Measurements from ENCODE around the gene PXN.

PXN gene

GRCh38 chr12:120265473-120266179 lies at the start of gene PXN:
Gene PXN, minus strand, starts transcription at chr12:120265730. Its CDS starts 101 bp downstream, at chr12:120265629.
- peak; percentile 90 for DNase-seq (ENCODE audit: low spot score)
- Histone ChIP-seq H3K27ac (peak within 1 kb of the TSS; percentile 82 to 90), H3K4me3 (peak within 1 kb of the TSS; percentile 96)
- TF ChIP-seq CTCF (IDR thresholded peaks at IDR 0.05) = peak; percentile 79

GRCh38 chr12:120314220-120314619 lies 48.7 kb upstream of the PXN start:
- Histone ChIP-seq H3K27ac (no peak overlapping the region), H3K4me3 (no peak overlapping the region)
- TF ChIP-seq CTCF (IDR thresholded peaks at IDR 0.05) = no peak
- no peak for DNase-seq (ENCODE audit: low spot score)

GRCh38 chr12:120301962-120302815 lies 36.7 kb upstream of the PXN start, which contains the start of gene SIRT4:
Gene SIRT4, plus strand, starts transcription at chr12:120302321. Its CDS starts 1,241 bp downstream, at chr12:120303562.
- H3K4me3 ChIP-seq = peak within 1 kb of the TSS; percentile 76
- peak; percentile 76 for TF ChIP-seq CTCF (IDR thresholded peaks at IDR 0.05)
- DNase-seq (ENCODE audit: low spot score) = peak; percentile 87
- peak within 1 kb of the TSS; percentile 8 to 72 for H3K27ac ChIP-seq

- Histone ChIP-seq H3K27ac (peak within 1 kb of the TSS; percentile 91 to 97), H3K4me3 (peak within 1 kb of the TSS; percentile 73)
- no peak for TF ChIP-seq CTCF (IDR thresholded peaks at IDR 0.05)
- DNase-seq (ENCODE audit: low spot score) = peak; percentile 79
These were observed 27.4 kb upstream of the PXN start, which contains the start of gene RNU4-1 for GRCh38 chr12:120292661-120293531. Gene RNU4-1, minus strand, starts transcription at chr12:120293237.

- Histone ChIP-seq H3K27ac (peak overlapping the region; percentile 91 to 97), H3K4me3 (peak overlapping the region; percentile 73)
- no peak for TF ChIP-seq CTCF (IDR thresholded peaks at IDR 0.05)
- DNase-seq (ENCODE audit: low spot score) = no peak
These were observed 26.8 kb upstream of the PXN start for GRCh38 chr12:120292411-120292660.

GRCh38 chr12:120290609-120291305 lies 25.2 kb upstream of the PXN start:
- no peak for TF ChIP-seq CTCF (IDR thresholded peaks at IDR 0.05)
- no peak for DNase-seq (ENCODE audit: low spot score)
- H3K27ac ChIP-seq = peak overlapping the region; percentile 91 to 97
- peak overlapping the region; percentile 73 for H3K4me3 ChIP-seq

Measured in coronary artery (tissue), 2 donors.